Activated CD4-positive, CD25-positive, alpha-beta regulatory T cell treated with anti-CD3 and anti-CD28 coated beads, Interleukin-2, amount 50 U/mL, for 16 hours (primary cell): Measurements from ENCODE around the gene TAF5.
A peak's percentile ranks its signal among the peaks of the same experiment; 100 is the strongest.
"Not testable (repeated sequence)": the region's sequence is repeated elsewhere in the genome, so short reads cannot be mapped to it uniquely, and the experiment has no call there.

Experiments
- DNase-seq: peaks from one replicate; pipeline ENCODE4 v3.0.0-alpha.2; 2020; ENCODE audit warnings: low read depth, low spot score

TAF5 gene

DNA sequence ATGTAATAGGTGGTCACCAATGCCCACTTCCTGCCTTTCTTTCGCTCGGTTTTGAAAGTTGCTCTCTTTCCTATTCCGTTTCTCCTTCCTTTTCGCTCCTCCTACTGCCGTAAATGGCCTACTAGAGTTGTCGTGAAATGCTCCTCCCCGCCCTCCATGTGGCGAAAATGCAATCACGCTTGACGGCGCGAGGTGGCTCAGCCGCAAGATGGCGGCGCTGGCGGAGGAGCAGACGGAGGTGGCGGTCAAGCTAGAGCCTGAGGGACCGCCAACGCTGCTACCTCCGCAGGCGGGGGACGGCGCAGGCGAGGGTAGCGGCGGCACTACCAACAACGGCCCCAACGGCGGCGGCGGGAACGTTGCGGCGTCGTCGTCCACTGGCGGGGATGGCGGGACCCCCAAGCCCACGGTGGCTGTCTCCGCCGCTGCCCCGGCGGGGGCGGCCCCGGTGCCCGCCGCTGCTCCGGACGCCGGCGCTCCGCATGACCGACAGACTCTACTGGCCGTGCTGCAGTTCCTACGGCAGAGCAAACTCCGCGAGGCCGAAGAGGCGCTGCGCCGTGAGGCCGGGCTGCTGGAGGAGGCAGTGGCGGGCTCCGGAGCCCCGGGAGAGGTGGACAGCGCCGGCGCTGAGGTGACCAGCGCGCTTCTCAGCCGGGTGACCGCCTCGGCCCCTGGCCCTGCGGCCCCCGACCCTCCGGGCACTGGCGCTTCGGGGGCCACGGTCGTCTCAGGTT lies at the start of gene TAF5:
Gene TAF5 (plus strand): TSS at position 195 of the 737 bp plus-strand sequence. CDS start 14 bp downstream, at position 209.
- peak; percentile 85 for DNase-seq

DNA sequence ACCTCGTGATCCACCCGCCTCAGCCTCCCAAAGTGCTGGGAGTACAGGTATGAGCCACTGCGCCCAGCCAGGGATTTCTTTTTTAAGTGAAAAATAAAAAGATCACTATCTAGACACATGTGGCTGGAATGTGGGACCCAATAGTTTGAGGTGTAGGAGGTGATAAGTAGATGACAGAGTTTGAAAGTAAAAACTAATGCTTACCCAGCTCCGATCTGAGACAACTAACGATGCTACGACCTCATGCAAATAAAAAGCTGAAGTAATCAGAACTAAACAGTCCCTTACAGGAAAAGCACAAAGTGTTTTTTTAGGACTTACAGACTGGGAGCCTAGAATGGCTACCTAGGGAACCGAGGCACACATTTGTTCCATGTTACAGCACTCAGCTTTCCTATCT lies 39.9 kb upstream of the TAF5 start:
- DNase-seq, result no peak

DNA sequence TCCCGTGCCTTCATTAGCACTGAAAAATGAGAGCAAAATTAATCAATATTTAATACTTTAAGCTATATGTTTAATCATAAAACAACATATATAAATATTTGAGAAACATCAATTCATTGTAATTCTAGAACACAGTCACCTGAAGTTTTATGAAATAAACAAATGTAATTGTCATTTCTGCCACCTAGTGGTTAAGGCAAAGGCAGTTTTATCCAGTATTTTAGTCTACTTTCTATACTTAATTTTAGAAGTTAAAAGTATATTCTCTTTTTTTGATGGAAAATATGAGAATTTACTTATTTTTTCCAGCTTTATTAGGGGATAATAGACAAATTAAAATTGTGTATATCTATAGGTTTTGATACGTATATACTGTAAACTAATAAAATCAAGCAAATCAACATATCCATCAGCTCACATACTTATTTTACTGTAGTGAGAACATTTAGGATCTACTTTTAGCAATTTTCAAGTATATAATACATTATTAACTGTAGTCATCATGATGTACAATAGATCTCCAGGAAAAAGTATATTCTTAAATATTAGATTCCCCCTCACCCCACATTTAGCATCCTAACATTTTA lies 33.7 kb upstream of the TAF5 start:
- DNase-seq, result no peak

DNA sequence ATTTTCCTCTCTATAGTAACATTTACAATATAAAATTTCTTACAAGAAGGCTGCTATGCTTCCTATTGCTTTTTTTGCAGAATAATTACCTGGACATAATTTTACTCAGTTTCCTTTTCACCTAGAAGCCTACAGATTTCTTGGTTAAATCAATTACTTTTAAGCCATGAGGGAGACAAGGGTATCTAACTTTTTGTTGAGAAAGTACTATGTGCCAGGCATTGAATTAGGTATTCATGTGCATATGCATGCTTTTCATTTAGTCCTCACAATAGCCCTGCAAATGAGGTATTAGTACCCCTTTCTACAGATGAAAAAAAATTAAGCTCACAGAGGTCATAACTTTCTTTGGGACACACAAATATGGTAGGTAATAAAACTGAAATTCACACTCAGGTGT lies 33.2 kb upstream of the TAF5 start:
- no peak for DNase-seq

DNA sequence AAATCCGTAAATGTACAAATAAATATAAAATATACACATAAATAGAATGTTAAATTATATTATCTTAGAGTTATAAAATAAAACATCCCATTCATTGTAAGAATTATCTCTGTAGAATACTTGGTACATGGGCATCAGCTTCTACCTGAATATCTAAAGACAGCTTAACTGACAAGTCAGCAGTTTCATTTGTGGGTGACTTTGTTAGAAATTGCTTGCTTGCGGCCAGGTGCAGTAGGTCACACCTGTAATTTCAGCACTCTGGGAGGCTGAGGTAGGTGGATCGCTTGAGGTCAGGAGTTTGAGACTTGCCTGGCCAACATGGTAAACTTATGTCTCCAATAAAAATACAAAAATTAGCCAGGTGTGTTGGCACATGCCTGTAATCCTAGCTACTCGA lies 31.4 kb upstream of the TAF5 start:
- DNase-seq, result no peak

DNA sequence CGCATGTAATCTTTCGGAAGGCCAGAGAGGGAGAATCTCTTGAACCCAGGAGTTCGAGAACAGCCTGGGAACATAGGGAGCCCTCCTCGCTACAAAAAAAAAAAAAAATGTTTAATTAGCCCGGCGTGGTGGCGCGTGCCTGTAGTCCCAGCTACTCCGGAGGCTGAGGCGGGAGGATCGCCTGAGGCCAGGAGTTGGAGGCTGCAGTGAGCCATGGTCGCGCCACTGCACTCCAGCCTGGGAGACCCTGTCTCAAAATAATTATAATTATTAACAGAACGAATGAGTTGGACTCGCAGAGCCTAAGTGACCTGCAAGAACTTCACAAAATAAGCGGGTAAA lies 17.6 kb upstream of the TAF5 start:
- no peak for DNase-seq

DNA sequence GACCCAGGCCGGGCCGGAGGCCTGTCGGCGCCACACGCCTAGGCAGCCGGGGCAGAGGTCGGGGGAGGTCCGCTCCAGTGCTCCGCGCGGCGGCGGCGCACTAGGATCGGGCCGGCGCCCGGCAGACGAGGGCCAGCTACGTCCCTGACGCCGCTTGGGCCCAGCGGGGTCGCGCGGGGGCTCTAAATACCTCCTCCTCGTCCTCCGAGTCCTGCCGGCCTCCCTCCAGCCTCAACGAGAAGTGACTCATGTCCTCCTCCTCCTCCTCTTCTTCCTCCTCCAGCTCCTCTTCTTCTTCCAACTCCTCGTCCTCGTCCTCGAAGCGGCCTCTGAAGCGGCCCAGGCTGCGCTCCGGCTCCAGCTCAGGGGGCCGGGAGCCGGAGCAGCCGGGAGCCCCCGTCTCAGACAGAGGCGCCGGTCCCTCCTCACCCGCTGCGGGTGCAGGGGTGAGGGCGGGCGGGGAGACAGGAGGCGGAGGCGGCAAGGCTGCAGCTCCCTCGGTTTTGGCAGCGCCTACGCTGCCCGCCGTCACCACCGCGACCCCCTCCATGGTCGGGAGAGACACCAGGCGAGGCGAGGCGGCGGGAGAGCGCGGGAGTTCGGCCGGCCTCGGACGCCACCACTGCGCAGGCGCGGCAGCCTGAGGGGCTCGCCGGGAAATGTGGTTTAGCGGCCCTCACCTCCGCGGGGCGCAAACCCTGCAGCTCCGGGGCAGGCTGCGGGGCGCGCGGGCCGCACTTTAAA lies 17.1 kb upstream of the TAF5 start, which contains the start of gene PCGF6:
Gene PCGF6 (minus strand): TSS at position 624 of the 744 bp plus-strand sequence. CDS start 74 bp downstream, at position 550.
- peak; percentile 38 for DNase-seq

DNA sequence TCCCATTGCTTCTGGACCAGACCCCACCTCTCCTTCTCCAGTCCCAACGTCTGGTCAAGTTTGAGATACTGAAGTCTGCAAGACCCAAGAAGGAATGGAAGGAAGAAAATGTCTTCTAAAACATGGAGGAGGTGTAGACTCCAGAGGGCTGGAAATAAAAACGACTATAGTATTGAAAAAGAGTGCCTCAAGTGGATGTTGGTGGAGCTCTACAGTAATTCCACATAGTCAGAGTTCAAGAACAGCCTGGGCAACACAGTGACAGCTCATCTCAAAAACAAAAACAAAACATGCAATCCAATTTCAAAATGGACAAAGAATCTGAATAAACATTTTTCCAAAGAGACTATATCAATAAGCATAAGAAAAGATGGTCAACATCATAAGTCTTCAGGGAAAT lies 14.5 kb upstream of the TAF5 start:
- no peak for DNase-seq

DNA sequence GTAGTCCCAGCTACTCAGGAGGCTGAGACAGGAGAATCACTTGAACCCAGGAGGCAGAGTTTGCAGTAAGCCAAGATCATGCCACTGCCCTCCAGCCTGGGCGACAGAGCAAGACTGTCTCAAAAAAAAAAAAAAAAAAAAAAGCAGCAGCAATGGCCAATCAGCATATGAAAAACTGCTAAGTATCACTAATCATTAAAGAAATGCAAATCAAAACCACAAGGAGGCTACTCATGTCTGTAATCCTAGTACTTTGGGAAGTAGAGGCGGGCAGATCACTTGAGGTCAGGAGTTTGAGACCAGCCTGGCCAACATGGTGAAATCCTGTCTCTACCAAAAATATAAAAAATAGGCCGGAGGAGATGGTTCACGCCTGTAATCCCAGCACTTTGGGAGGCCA lies 13.2 kb upstream of the TAF5 start:
- DNase-seq, result not testable (repeated sequence)

DNA sequence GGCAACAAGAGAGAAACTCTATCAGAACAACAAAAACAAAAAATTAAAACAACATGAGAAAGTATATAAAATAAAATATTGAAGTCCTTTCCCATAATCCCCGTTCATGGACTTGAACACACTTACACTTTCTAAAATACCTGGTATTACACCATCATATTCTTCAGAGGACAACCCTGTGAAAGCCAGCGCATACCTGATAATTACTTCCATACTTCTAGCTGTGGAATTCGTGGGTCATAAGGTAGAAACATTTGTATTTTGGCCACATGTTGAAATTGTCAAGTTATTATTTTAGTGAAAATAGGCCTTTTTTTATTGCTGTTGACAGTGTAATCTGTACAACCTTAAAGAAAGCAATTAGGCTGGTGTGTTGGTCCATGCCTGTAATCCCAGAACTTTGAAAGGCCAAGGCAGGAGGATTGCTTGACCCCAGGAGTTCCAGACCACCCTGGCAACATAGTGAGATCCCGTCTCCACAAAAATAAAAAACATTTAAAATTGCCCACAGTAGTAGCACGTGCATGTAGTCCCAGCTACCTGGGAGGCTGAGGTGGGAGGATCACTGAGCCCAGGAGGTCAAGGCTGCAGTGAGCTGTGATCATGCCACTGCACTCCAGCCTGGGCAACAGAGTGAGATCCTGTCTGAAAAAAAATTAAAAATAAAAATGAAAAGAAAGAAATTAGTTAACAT lies 11.7 kb upstream of the TAF5 start:
- no peak for DNase-seq

DNA sequence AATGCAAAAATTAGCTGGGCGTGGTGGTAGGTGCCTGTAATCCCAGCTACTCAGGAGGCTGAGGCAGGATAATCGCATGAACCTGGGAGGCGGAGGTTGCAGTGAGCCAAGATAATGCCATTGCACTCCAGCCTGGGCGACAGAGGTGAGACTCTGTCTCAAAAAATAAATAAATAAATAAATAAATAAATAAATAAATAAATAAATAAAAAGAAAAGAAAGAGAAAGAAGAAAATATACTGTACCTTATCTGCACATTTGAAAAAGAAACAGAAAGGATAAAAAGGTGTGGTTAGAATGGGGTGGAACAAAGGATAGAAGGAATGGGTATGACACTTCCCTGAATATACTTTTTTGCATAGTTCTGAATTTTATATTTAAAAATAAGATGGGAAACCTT lies 8.3 kb upstream of the TAF5 start:
- not testable (repeated sequence) for DNase-seq

DNA sequence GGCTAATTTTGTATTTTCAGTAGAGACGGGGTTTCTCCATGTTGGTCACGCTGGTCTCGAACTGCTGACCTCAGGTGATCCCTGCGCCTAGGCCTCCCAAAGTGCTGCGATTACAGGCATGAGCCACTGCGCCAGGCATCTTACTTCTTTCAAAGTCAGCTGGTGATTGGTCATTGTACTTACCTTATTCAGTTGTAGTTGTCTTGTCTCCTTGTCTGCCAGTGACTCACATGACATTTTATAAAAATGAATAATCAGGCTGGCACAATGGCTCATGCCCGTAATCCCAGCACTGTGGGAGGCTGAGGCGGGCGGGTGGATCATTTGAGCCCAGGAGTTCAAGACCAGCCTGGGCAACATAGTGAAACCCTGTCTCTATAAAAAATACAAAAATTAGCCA lies 7.0 kb upstream of the TAF5 start:
- not testable (repeated sequence) for DNase-seq

DNA sequence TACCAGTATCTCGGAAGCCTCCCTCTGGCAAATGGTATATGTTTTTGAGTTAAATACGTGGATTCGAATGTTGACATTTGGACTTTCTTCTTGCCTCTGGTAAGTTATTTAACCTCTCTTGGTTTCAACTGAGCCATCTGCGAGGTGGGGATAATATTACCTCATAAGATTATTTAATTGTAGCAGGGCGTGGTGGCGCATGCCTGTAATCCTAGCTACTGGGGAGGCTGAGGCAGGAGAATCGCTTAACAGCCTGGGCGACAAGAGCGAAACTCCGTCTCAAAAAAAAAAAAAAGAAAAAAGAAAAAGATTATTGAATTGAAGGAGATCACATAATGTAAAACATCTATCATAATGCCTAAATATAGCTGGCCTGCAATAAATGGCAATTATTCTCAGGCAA lies 396 bp upstream of the TAF5 start:
- no peak for DNase-seq

DNA sequence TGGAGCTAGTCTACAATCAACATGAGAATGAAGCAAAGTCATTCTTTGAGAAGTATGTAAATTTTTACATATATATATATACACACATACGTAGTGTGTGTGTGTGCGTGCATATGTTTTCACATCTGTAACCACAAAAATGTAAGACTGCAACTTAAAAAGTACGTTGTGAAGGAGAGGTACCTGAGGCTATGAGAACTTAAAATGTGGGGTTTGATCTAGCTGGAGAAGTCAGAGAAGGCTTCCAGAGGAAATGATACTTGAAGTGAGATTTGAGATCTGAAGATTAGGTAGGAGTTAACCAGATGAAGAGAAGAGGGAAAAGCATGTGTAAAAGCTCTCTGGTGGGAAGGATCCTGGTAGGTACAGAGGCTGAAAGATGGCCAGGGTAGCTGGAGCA lies 5.8 kb downstream of the TAF5 start:
- no peak for DNase-seq

DNA sequence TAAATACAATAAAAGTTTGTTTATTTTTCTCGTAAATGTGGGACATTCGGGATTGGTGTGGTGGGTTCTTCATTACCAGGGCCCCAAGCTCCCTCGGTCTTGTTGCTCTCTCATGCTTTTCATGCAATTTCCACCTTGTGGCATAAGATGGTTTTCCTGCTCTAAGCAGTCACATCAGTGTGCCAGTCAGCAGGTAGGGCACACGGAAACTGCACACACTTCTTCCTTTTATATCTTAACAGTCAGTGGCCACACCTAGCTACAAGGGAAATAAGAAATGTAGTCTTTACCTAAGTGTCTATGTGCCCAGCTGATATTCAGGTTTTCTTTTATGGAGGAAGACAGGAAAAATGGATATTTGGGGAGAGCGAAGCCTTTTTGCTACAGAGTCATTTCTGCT lies 6.5 kb downstream of the TAF5 start:
- no peak for DNase-seq

DNA sequence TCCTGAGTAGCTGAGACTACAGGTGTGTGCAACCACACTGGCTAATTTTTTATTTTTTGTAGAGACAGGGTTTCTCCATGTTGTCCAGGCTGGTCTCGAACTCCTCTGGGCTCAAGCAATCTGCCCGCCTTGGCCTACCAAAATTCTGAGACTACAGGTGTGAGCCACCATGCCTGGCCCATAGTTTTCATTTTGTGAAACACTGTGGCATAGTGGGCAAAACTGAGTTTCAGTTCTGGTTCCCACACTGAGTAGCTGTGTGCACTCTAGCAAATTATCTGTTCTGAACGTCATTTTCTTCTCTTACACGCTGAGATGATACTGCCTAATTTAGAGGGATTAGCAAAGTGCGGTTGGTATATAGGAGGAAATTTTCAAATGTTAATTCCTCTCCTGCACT lies 15.0 kb downstream of the TAF5 start:
- no peak for DNase-seq

DNA sequence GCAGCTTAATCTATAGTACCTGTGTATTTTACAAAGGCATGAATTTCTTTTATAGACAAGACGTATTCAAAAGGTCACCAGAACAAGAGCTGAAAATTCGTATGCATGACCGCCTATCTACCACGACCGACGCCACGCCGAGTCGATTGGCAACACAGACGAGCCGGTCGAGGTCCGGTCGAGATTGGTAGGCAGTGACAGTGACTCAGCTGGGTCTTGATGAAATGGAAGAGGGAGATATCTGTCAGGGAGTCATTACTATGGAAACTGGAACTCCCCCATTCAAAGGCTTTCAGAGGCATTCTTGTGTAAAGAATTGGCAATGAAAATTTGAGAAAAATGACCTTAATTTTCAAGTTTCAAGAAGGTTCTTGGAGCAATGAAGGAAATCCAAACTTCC lies 26.4 kb downstream of the TAF5 start:
- DNase-seq, result no peak

DNA sequence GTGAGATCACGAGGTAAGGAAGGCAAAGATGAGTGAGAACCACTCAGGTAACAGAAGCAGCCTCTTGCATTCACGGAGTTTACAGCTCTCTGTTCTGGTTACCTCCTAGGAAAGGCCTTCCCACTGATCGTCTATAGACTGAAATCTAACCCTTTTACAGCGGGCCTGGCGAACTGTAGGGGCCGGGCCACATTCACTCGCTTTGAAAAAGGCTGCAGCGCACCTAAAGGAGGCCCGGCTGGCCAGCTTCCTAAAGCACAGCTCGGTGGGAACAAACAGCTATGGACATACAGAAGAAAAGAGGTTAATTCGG lies 27.9 kb downstream of the TAF5 start:
- DNase-seq, result no peak

DNA sequence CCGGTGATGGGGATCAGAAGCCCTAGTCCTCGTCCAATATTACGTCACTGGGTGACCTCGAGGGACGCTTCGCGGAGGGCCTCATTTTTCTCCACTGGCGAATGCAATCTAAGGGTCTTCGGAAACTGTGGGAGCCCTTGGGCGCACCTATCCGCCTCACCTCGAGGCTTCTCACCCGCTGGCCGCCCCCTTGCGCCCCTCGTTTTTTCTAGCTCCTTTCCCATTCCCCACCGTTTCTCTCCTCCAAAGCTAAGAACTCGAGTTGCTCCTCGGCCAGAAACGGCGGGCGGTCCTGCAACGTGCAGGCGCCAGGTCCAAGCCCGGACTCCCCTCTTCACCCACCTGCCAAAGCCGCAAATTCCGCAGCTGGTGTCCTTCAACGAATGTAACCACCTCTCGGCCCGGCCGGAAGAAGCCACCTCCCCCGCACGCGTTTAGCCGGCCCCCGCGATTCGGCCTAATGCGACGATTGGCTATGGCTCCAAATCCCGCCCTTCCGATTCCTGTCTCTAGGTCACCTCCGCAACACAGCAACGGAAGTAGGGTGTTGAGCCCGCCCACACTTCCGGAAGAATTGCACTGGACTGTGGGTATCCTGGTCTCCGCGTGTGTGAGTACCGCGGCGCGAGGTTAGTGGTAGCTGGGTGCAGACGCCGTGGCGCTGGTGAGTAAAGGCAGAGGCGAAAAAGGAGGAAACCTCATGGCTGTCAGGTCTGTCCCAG lies 28.5 kb downstream of the TAF5 start, which contains the start of the genes ATP5MK and PDCD11:
Gene ATP5MK (minus strand): TSS at position 409 of the 722 bp plus-strand sequence. CDS start 4,018 bp downstream, outside the sequence.
Gene PDCD11 (plus strand): TSS at position 560 of the 722 bp plus-strand sequence. CDS start 1,801 bp downstream, outside the sequence.
- peak; percentile 96 for DNase-seq

DNA sequence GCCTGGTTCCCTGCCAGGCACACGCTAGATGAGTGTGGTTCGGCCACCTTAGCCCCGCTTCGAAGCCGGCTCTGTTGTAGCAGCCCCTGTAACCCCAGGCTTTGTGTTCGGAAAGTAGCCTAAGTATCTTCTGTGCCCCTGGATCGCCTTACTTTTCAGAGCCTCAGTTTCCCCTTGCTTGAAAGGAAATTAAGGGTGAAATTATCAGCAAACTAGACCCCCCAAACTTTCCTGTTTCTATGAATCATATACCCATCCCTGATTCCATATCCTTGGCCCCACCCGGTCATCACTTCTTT lies 29.0 kb downstream of the TAF5 start:
- no peak for DNase-seq

DNA sequence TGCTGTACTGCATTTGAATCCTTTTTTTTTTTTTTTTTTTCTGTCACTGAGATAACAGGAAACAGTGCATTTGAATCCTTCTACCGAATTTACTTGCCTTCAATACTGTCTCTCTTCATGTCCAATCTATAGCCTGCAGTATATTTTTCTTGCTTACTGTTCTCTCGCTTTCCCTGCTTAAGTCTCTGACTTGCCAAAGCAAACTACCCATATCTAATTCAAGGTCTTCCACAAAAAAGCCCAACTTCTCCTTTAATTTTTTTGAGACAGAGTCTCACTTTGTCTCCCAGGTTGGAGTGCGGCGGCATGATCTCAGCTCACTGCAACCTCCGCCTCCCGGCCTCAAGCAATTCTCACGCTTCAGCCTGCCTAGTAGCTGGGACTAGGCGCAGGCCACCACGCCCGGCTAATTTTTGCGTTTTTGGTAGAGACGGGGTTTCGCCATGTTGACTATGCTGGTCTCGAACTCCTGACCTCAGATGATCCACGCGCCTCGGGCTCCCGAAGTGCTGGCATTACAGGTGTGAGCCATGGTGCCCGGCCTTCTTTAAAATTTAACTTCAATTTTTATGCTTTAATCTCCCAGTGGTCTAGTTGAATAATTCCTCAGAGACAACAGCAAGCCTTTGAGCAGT lies 29.5 kb downstream of the TAF5 start:
- no peak for DNase-seq
